Measurements from ENCODE around the gene POMC.

POMC gene

GRCh38 chr2:25115902-25116301, 52.5 kb downstream of the POMC start:
- no peak overlapping the region for H3K27ac ChIP-seq (ENCODE audit: low read depth, low read length)

GRCh38 chr2:25115249-25115883, 53.0 kb downstream of the POMC start:
- TF ChIP-seq CTCF (IDR thresholded peaks at IDR 0.05; ENCODE audit: insufficient read depth, low read length, poor library complexity, severe bottlenecking) (no peak), EZH2phosphoT487 (conservative IDR thresholded peaks at IDR 0.05; ENCODE audit: low read length) (no peak)
- Histone ChIP-seq H3K27me3 (ENCODE audit: low read length) (no peaks in the 10 kb centered on the region), H3K4me2 (ENCODE audit: low read depth, low read length, poor library complexity, severe bottlenecking) (no peak overlapping the region), H2AFZ (ENCODE audit: low read depth, low read length, severe bottlenecking) (no peak overlapping the region), H3F3A (ENCODE audit: insufficient read depth) (no peaks in the 10 kb centered on the region), H3K9me2 (replicated peaks; ENCODE audit: insufficient read depth, low read length) (no peaks in the 10 kb centered on the region), H3K9ac (ENCODE audit: low read length) (no peak overlapping the region), H3K9me3 (ENCODE audit: insufficient read depth, low read length) (no peaks in the 10 kb centered on the region), H3K36me3 (ENCODE audit: low read length) (no peaks in the 10 kb centered on the region), H3K27ac (ENCODE audit: low read depth, low read length) (no peak overlapping the region), H3K79me2 (ENCODE audit: insufficient read depth, low read length) (no peaks in the 10 kb centered on the region), H4K20me1 (ENCODE audit: low read depth, low read length) (no peaks in the 10 kb centered on the region), H3K4me3 (ENCODE audit: insufficient read depth, low read length, poor library complexity, severe bottlenecking) (no peak overlapping the region)

More at GRCh38 chr2:25115902-25116301, 52.5 kb downstream of the POMC start:
- Histone ChIP-seq H3K36me3 (ENCODE audit: low read length) (no peaks in the 10 kb centered on the region), H2AFZ (ENCODE audit: low read depth, low read length, severe bottlenecking) (no peak overlapping the region), H3K4me2 (ENCODE audit: low read depth, low read length, poor library complexity, severe bottlenecking) (no peak overlapping the region), H3K9me3 (ENCODE audit: insufficient read depth, low read length) (no peaks in the 10 kb centered on the region), H4K20me1 (ENCODE audit: low read depth, low read length) (no peaks in the 10 kb centered on the region), H3K4me3 (ENCODE audit: insufficient read depth, low read length, poor library complexity, severe bottlenecking) (no peak overlapping the region), H3K79me2 (ENCODE audit: insufficient read depth, low read length) (no peaks in the 10 kb centered on the region), H3K27me3 (ENCODE audit: low read length) (no peaks in the 10 kb centered on the region), H3F3A (ENCODE audit: insufficient read depth) (no peaks in the 10 kb centered on the region), H3K9me2 (replicated peaks; ENCODE audit: insufficient read depth, low read length) (no peaks in the 10 kb centered on the region), H3K9ac (ENCODE audit: low read length) (no peak overlapping the region)
- TF ChIP-seq EZH2phosphoT487 (conservative IDR thresholded peaks at IDR 0.05; ENCODE audit: low read length) (no peak), CTCF (IDR thresholded peaks at IDR 0.05; ENCODE audit: insufficient read depth, low read length, poor library complexity, severe bottlenecking) (no peak)

- no peak for TF ChIP-seq EZH2phosphoT487 (conservative IDR thresholded peaks at IDR 0.05; ENCODE audit: low read length)
- TF ChIP-seq CTCF (IDR thresholded peaks at IDR 0.05; ENCODE audit: insufficient read depth, low read length, poor library complexity, severe bottlenecking), result no peak
- Histone ChIP-seq H3K9me2 (replicated peaks; ENCODE audit: insufficient read depth, low read length) (no peaks in the 10 kb centered on the region), H2AFZ (ENCODE audit: low read depth, low read length, severe bottlenecking) (no peak overlapping the region), H3K4me3 (ENCODE audit: insufficient read depth, low read length, poor library complexity, severe bottlenecking) (no peak overlapping the region), H3F3A (ENCODE audit: insufficient read depth) (no peaks in the 10 kb centered on the region), H3K27ac (ENCODE audit: low read depth, low read length) (no peak overlapping the region), H3K79me2 (ENCODE audit: insufficient read depth, low read length) (no peaks in the 10 kb centered on the region), H3K4me2 (ENCODE audit: low read depth, low read length, poor library complexity, severe bottlenecking) (no peak overlapping the region), H3K36me3 (ENCODE audit: low read length) (no peaks in the 10 kb centered on the region), H3K9ac (ENCODE audit: low read length) (no peak overlapping the region), H3K27me3 (ENCODE audit: low read length) (no peaks in the 10 kb centered on the region), H3K9me3 (ENCODE audit: insufficient read depth, low read length) (no peaks in the 10 kb centered on the region), H4K20me1 (ENCODE audit: low read depth, low read length) (no peaks in the 10 kb centered on the region)
Measured at GRCh38 chr2:25112113-25112512, 56.3 kb downstream of the POMC start.
